ENCODE results near the gene RILPL2.
"Not testable (repeated sequence)": the region's sequence is repeated elsewhere in the genome, so short reads cannot be mapped to it uniquely, and the experiment has no call there.

Gene RILPL2

DNA sequence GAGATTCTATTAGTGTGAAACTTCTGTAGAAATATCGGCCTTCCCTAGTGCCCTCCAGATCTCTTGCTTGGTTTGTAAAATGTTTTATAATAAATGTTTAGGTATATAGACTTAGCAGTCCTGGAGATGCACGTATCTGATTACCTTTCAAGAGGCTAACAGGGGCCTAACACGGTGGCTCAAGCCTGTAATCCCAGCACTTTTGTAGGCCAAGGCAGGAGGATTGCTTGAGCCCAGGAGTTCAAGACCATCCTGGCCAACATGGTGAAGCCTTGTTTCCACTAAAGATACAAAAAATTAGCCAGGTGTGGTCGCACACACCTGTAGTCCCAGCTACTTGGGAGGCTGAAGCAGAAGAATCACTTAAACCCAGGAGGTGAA is 9.8 kb upstream of the RILPL2 start:
- no peak overlapping the region for H3K9ac ChIP-seq (ENCODE audit: low read length)
- no peak overlapping the region for H3K27ac ChIP-seq (ENCODE audit: low read length)
- H3K36me3 ChIP-seq (ENCODE audit: control insufficient read depth, low read depth, low read length) = no peaks in the 10 kb centered on the region
- no peaks in the 10 kb centered on the region for H3K9me3 ChIP-seq (ENCODE audit: control insufficient read depth, low read depth, low read length)
- H3K4me1 ChIP-seq (ENCODE audit: control insufficient read depth, low read depth, low read length) = no peaks in the 10 kb centered on the region
- H3K4me3 ChIP-seq (ENCODE audit: low read length) = no peak overlapping the region
- no peaks in the 10 kb centered on the region for H3K27me3 ChIP-seq (ENCODE audit: control insufficient read depth, insufficient read depth, low read length)

DNA sequence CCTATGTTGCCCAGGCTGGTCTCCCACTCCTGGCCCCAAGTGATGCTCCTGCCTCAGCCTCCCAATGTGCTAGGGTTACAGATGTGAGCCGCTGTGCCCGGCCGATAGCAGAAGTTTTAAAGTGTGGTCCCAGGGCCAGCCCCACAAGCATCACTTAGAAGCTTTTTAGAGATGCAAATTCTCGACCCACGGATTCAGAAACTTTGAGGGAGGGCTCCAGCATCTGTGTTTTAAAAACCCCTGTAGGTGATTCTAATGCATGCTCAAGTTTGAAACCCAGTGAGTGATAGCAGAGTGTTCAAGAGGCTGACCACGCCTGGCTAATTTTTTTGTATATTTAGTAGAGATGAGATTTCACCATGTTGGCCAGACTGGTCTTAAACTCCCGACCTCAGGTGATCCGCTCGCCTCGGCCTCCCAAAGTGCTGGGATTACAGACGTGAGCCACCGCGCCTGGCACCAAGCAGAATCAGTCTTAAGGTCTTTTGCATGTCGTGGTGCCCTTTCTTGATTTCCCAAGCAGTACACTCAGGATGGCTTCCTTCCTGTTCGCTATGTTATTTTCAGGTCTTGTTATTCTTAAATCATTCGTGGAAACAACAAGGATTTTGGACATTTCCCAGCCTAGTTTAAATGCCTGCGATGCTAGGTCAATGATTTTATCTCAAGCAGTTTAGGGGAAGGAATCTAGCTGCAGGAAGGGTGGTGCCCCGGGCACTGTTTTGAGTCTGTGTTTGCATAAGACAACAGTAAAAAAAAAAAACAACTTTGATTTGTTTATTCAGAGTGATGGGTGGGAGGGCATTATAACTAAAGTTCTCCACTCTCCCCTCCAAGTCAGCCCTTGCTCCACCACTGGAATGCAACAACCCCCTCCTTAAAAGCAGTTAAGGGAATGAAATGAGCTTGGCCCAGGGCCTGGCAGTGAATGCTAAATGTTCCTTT is 9.2 kb upstream of the RILPL2 start:
- H3K4me3 ChIP-seq (ENCODE audit: low read length) = no peak overlapping the region

GRCh38 chr12:123444092-123445026 is 7.9 kb upstream of the RILPL2 start:
- no peak overlapping the region for H3K4me3 ChIP-seq (ENCODE audit: low read length)
- no peak overlapping the region for H3K27ac ChIP-seq (ENCODE audit: low read length)
- H3K27me3 ChIP-seq (ENCODE audit: control insufficient read depth, insufficient read depth, low read length) = no peaks in the 10 kb centered on the region
- no peak overlapping the region for H3K9ac ChIP-seq (ENCODE audit: low read length)
- no peaks in the 10 kb centered on the region for H3K36me3 ChIP-seq (ENCODE audit: control insufficient read depth, low read depth, low read length)
- no peaks in the 10 kb centered on the region for H3K4me1 ChIP-seq (ENCODE audit: control insufficient read depth, low read depth, low read length)
- H3K9me3 ChIP-seq (ENCODE audit: control insufficient read depth, low read depth, low read length) = no peaks in the 10 kb centered on the region

More for the DNA sequence above, 9.2 kb upstream of the RILPL2 start:
- Histone ChIP-seq H3K27me3 (ENCODE audit: control insufficient read depth, insufficient read depth, low read length) (no peaks in the 10 kb centered on the region), H3K27ac (ENCODE audit: low read length) (no peak overlapping the region), H3K9ac (ENCODE audit: low read length) (no peak overlapping the region), H3K9me3 (ENCODE audit: control insufficient read depth, low read depth, low read length) (no peaks in the 10 kb centered on the region), H3K36me3 (ENCODE audit: control insufficient read depth, low read depth, low read length) (no peaks in the 10 kb centered on the region), H3K4me1 (ENCODE audit: control insufficient read depth, low read depth, low read length) (no peaks in the 10 kb centered on the region)

DNA sequence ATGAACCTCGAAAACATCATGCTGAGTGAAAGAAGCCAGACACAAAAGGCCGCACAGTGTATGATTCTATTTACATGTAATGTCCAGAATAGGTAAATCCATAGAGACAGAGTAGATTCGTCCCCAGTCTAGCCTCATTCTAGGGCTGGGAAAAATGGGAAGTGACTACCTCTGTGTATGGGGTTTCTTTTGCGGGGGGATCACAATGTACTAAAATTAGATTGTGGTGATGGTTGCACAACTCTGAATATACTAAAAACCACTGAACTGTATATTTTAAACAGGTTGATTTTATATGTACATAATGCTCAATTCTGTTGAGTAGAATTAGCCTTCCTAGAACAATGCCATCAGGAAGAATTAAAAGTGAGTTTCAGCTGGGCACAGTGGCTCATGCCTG is 6.3 kb upstream of the RILPL2 start:
- no peaks in the 10 kb centered on the region for H3K4me1 ChIP-seq (ENCODE audit: control insufficient read depth, low read depth, low read length)
- no peak overlapping the region for H3K4me3 ChIP-seq (ENCODE audit: low read length)
- H3K27ac ChIP-seq (ENCODE audit: low read length) = no peak overlapping the region
- H3K27me3 ChIP-seq (ENCODE audit: control insufficient read depth, insufficient read depth, low read length) = peaks cover 4% of the 10 kb centered on the region
- no peaks in the 10 kb centered on the region for H3K36me3 ChIP-seq (ENCODE audit: control insufficient read depth, low read depth, low read length)
- no peaks in the 10 kb centered on the region for H3K9me3 ChIP-seq (ENCODE audit: control insufficient read depth, low read depth, low read length)
- H3K9ac ChIP-seq (ENCODE audit: low read length) = no peak overlapping the region

- no peak overlapping the region for H3K27ac ChIP-seq (ENCODE audit: low read length)
- no peaks in the 10 kb centered on the region for H3K4me1 ChIP-seq (ENCODE audit: control insufficient read depth, low read depth, low read length)
- no peaks in the 10 kb centered on the region for H3K36me3 ChIP-seq (ENCODE audit: control insufficient read depth, low read depth, low read length)
- no peaks in the 10 kb centered on the region for H3K9me3 ChIP-seq (ENCODE audit: control insufficient read depth, low read depth, low read length)
- H3K4me3 ChIP-seq (ENCODE audit: low read length) = no peak overlapping the region
- H3K9ac ChIP-seq (ENCODE audit: low read length) = no peak overlapping the region
- peaks cover 15% of the 10 kb centered on the region for H3K27me3 ChIP-seq (ENCODE audit: control insufficient read depth, insufficient read depth, low read length)
Measured at GRCh38 chr12:123441523-123442164, 5.2 kb upstream of the RILPL2 start.

- H3K4me1 ChIP-seq (ENCODE audit: control insufficient read depth, low read depth, low read length) = no peaks in the 10 kb centered on the region
- no peak overlapping the region for H3K27ac ChIP-seq (ENCODE audit: low read length)
- H3K9me3 ChIP-seq (ENCODE audit: control insufficient read depth, low read depth, low read length) = no peaks in the 10 kb centered on the region
- H3K4me3 ChIP-seq (ENCODE audit: low read length) = peak overlapping the region; percentile 82
- no peaks in the 10 kb centered on the region for H3K36me3 ChIP-seq (ENCODE audit: control insufficient read depth, low read depth, low read length)
- H3K27me3 ChIP-seq (ENCODE audit: control insufficient read depth, insufficient read depth, low read length) = peaks cover 33% of the 10 kb centered on the region
- H3K9ac ChIP-seq (ENCODE audit: low read length) = no peak overlapping the region
Measured at GRCh38 chr12:123435636-123436016, 858 bp downstream of the RILPL2 start.

DNA sequence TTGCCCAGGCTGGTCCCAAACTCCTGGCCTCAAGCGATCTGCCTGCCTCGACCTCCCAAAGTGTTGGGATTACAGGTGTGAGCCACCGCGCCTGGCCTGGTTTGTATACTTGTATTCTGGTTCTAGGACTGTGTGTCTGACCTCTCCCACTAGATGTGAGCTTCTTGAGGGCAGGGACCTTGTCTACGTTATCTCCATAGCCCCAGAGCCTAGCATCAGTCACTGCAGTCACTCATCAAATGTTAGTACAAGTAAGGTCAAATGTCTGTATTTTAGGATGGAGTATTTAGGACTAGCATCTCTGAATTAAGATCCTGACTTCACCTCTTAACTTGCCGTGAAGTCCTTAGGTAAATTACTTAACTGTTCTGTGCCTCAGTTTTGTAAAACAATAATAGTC is 2.9 kb downstream of the RILPL2 start:
- no peak overlapping the region for H3K4me3 ChIP-seq (ENCODE audit: low read length)
- H3K27ac ChIP-seq (ENCODE audit: low read length) = no peak overlapping the region
- H3K9me3 ChIP-seq (ENCODE audit: control insufficient read depth, low read depth, low read length) = no peaks in the 10 kb centered on the region
- no peak overlapping the region for H3K9ac ChIP-seq (ENCODE audit: low read length)
- no peaks in the 10 kb centered on the region for H3K4me1 ChIP-seq (ENCODE audit: control insufficient read depth, low read depth, low read length)
- peaks cover 33% of the 10 kb centered on the region for H3K27me3 ChIP-seq (ENCODE audit: control insufficient read depth, insufficient read depth, low read length)
- H3K36me3 ChIP-seq (ENCODE audit: control insufficient read depth, low read depth, low read length) = no peaks in the 10 kb centered on the region

DNA sequence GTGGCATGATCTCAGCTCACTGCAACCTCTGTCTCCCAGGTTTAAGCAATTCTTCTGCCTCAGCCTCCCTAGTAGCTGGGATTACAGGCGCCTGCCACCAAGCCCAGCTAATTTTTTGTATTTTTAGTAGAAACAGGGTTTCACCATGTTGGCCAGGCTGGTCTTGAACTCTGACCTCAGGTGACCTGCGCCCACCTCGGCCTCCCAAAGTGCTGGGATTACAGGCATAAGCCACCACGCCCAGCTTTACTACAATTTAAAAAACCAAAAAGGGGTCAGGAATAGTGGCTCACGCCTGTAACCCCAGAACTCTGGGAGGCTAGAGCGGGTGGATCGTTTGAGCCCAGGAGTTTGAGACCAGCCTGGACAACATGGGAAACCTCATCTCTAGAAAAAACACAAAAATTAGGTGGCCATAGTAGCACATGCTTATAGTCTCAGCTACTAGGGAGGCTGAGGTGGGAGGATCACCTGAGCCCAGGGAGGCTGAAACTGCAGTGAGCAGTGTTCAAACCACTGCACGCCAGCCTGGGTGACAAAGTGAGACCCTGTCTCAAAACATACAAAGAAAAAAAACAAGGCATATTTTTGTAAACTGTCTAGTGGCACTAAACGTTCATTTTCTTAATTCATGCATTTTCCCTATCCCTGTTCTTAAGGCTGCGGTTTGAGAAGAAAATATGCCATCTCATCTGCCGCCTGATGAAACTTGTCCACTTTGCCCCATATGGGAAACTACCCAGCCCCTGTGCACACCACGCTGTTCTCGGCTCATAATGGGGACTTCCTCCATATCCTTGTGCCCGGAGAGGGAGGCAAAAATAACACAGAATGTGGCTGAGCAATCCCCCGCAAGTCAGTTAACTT is 4.3 kb downstream of the RILPL2 start:
- not testable (repeated sequence) for H3K9ac ChIP-seq (ENCODE audit: low read length); H3K4me3 ChIP-seq (ENCODE audit: low read length); H3K9me3 ChIP-seq (ENCODE audit: control insufficient read depth, low read depth, low read length); H3K4me1 ChIP-seq (ENCODE audit: control insufficient read depth, low read depth, low read length); H3K36me3 ChIP-seq (ENCODE audit: control insufficient read depth, low read depth, low read length); H3K27ac ChIP-seq (ENCODE audit: low read length)
- peaks cover 23% of the 10 kb centered on the region for H3K27me3 ChIP-seq (ENCODE audit: control insufficient read depth, insufficient read depth, low read length)

- not testable (repeated sequence) for H3K27me3 ChIP-seq (ENCODE audit: control insufficient read depth, insufficient read depth, low read length); H3K4me1 ChIP-seq (ENCODE audit: control insufficient read depth, low read depth, low read length); H3K36me3 ChIP-seq (ENCODE audit: control insufficient read depth, low read depth, low read length); H3K9me3 ChIP-seq (ENCODE audit: control insufficient read depth, low read depth, low read length); H3K9ac ChIP-seq (ENCODE audit: low read length); H3K27ac ChIP-seq (ENCODE audit: low read length); H3K4me3 ChIP-seq (ENCODE audit: low read length)
Measured at GRCh38 chr12:123429101-123429500, 7.4 kb downstream of the RILPL2 start.

GRCh38 chr12:123428591-123428990 is 7.9 kb downstream of the RILPL2 start:
- Histone ChIP-seq H3K9me3 (ENCODE audit: control insufficient read depth, low read depth, low read length) (no peaks in the 10 kb centered on the region), H3K9ac (ENCODE audit: low read length) (no peak overlapping the region), H3K4me1 (ENCODE audit: control insufficient read depth, low read depth, low read length) (no peaks in the 10 kb centered on the region), H3K27ac (ENCODE audit: low read length) (no peak overlapping the region), H3K27me3 (ENCODE audit: control insufficient read depth, insufficient read depth, low read length) (no peaks in the 10 kb centered on the region), H3K4me3 (ENCODE audit: low read length) (no peak overlapping the region), H3K36me3 (ENCODE audit: control insufficient read depth, low read depth, low read length) (no peaks in the 10 kb centered on the region)
